ENCODE measurements around the gene TAS2R14.

TAS2R14 gene

DNA sequence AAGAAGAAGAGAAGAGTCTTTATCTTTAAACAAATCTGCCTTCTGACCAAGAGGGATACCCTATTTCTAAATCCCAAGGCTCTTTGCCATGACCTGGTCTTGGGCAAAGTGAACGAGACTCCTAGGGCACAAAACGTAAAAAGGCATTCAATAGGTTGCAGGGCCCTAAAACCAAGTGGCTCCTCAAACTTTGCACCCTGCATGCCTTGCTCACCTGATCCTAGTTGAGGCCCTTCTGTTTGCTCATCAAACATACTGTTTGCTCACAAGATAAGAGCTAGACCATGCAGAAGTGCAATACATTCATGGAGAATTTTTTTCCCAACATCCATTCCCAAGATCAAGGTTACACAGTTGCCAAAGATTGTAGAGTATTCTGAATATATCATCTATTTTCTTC is 47.1 kb downstream of the TAS2R14 start:
- TF ChIP-seq, protein P1, sequence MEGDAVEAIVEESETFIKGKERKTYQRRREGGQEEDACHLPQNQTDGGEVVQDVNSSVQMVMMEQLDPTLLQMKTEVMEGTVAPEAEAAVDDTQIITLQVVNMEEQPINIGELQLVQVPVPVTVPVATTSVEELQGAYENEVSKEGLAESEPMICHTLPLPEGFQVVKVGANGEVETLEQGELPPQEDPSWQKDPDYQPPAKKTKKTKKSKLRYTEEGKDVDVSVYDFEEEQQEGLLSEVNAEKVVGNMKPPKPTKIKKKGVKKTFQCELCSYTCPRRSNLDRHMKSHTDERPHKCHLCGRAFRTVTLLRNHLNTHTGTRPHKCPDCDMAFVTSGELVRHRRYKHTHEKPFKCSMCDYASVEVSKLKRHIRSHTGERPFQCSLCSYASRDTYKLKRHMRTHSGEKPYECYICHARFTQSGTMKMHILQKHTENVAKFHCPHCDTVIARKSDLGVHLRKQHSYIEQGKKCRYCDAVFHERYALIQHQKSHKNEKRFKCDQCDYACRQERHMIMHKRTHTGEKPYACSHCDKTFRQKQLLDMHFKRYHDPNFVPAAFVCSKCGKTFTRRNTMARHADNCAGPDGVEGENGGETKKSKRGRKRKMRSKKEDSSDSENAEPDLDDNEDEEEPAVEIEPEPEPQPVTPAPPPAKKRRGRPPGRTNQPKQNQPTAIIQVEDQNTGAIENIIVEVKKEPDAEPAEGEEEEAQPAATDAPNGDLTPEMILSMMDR (IDR thresholded peaks at IDR 0.05; ENCODE audit: insufficient read depth, low read length, poor library complexity, severe bottlenecking), result no peak
- TF ChIP-seq EZH2phosphoT487 (conservative IDR thresholded peaks at IDR 0.05; ENCODE audit: low read length), result no peak
- H3K27ac ChIP-seq (ENCODE audit: low read depth, low read length), result no peak overlapping the region

DNA sequence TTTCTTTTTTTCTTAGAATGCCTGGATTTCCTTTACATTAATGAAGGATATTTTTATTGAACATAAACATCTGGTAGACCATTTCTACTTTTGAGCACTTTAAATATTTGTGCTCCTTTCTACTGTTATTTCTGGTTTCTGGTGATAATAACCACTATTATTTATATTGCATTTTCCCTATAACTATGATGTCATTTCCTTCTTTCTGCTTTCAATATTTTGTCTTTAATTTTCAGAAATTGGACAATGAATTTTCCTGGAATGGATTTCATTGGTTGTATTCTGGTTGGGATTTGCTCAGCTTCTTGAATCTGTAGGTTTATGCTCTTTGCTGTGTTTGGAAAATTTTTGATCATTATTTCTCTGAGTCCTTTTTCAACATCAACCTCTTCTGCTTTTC is 49.8 kb downstream of the TAS2R14 start:
- no peak overlapping the region for H3K4me2 ChIP-seq (ENCODE audit: low read depth, low read length, poor library complexity, severe bottlenecking)
- no peaks in the 10 kb centered on the region for H3K9me2 ChIP-seq (replicated peaks; ENCODE audit: insufficient read depth, low read length)
- H3F3A ChIP-seq (ENCODE audit: insufficient read depth), result no peaks in the 10 kb centered on the region
- H3K27me3 ChIP-seq (ENCODE audit: low read length), result no peaks in the 10 kb centered on the region
- no peaks in the 10 kb centered on the region for H4K20me1 ChIP-seq (ENCODE audit: low read depth, low read length)
- no peaks in the 10 kb centered on the region for H3K79me2 ChIP-seq (ENCODE audit: insufficient read depth, low read length)
- no peak for TF ChIP-seq EZH2phosphoT487 (conservative IDR thresholded peaks at IDR 0.05; ENCODE audit: low read length)
- TF ChIP-seq, protein P1 (IDR thresholded peaks at IDR 0.05; ENCODE audit: insufficient read depth, low read length, poor library complexity, severe bottlenecking), result no peak
- H3K9me3 ChIP-seq (ENCODE audit: insufficient read depth, low read length), result no peaks in the 10 kb centered on the region
- no peak overlapping the region for H3K9ac ChIP-seq (ENCODE audit: low read length)
- H3K36me3 ChIP-seq (ENCODE audit: low read length), result no peaks in the 10 kb centered on the region
- no peak overlapping the region for H3K4me3 ChIP-seq (ENCODE audit: insufficient read depth, low read length, poor library complexity, severe bottlenecking)
- H3K27ac ChIP-seq (ENCODE audit: low read depth, low read length), result no peak overlapping the region
- H2AFZ ChIP-seq (ENCODE audit: low read depth, low read length, severe bottlenecking), result no peak overlapping the region

More for the DNA sequence above, 47.1 kb downstream of the TAS2R14 start:
- H2AFZ ChIP-seq (ENCODE audit: low read depth, low read length, severe bottlenecking), result no peak overlapping the region
- H3K9me2 ChIP-seq (replicated peaks; ENCODE audit: insufficient read depth, low read length), result no peaks in the 10 kb centered on the region
- no peaks in the 10 kb centered on the region for H4K20me1 ChIP-seq (ENCODE audit: low read depth, low read length)
- H3F3A ChIP-seq (ENCODE audit: insufficient read depth), result no peaks in the 10 kb centered on the region
- H3K9me3 ChIP-seq (ENCODE audit: insufficient read depth, low read length), result no peaks in the 10 kb centered on the region
- H3K4me3 ChIP-seq (ENCODE audit: insufficient read depth, low read length, poor library complexity, severe bottlenecking), result no peak overlapping the region
- no peak overlapping the region for H3K9ac ChIP-seq (ENCODE audit: low read length)
- H3K27me3 ChIP-seq (ENCODE audit: low read length), result no peaks in the 10 kb centered on the region
- H3K36me3 ChIP-seq (ENCODE audit: low read length), result no peaks in the 10 kb centered on the region
- no peaks in the 10 kb centered on the region for H3K79me2 ChIP-seq (ENCODE audit: insufficient read depth, low read length)
- no peak overlapping the region for H3K4me2 ChIP-seq (ENCODE audit: low read depth, low read length, poor library complexity, severe bottlenecking)

Measured in SU-DHL-6 (cell line).